Posterior vena cava (tissue), 2 donors: ENCODE data around the gene NHS. TPM values are rescaled to one million over a fixed set of nuclear protein-coding genes. Genes with fewer than 3 reads are reported as not detected.

ENCODE experiments used
- DNase-seq: peaks from one replicate; pipeline ENCODE4 v3.0.0-alpha.2; 2020; ENCODE audit warnings: low spot score
- intact Hi-C, 2 donors: fragments of 100-400 bp; cut with DNase I; formaldehyde crosslinking; loops; one replicate each; pipeline versions ENCODE4 v1.14.1 to v1.14.2; 2022 to 2023
- total RNA-seq, 2 donors: library from RNA; stranded (reverse); fragmentation: NEBNext Ultra II Directional; extraction: Animal tissue kit (Norgen Biotek cat#: 25700); gene quantifications; one replicate each; pipeline ENCODE4 v1.2.1, GENCODE V29; 2021
- donor health status: DM: yes; HTN: yes; CAD: no.
- donor health status: DM: yes; HTN: yes; CAD: no.

The NHS gene
- total RNA-seq, 2 donors from 2014 or later: 11.1 to 12.2 TPM

- intact Hi-C loops: no loop called here
- DNase-seq: no peak
Observed at GRCh38 chrX:17629519-17629918, 254.5 kb downstream of the NHS start.

- no peak for DNase-seq
- intact Hi-C loops: no loop called here
Observed at GRCh38 chrX:17631647-17632046, 256.6 kb downstream of the NHS start.

- DNase-seq: no peak
- intact Hi-C loops: no loop called here
Observed at GRCh38 chrX:17632942-17633341, 257.9 kb downstream of the NHS start.

GRCh38 chrX:17633546-17633945 lies 258.5 kb downstream of the NHS start:
- DNase-seq: no peak
- intact Hi-C loops: no loop called here

- DNase-seq: no peak
- intact Hi-C loops: no loop called here
Observed at GRCh38 chrX:17634542-17635207, 259.7 kb downstream of the NHS start.

- intact Hi-C loops: no loop called here
Observed at GRCh38 chrX:17635231-17635630, 260.2 kb downstream of the NHS start.

GRCh38 chrX:17637235-17637634 lies 262.2 kb downstream of the NHS start:
- no peak for DNase-seq

More at GRCh38 chrX:17635231-17635630, 260.2 kb downstream of the NHS start:
- DNase-seq: no peak

GRCh38 chrX:17638731-17639130 lies 263.7 kb downstream of the NHS start:
- intact Hi-C loops: no loop called here

More at GRCh38 chrX:17637235-17637634, 262.2 kb downstream of the NHS start:
- intact Hi-C loops: no loop called here

GRCh38 chrX:17642891-17643290 lies 267.9 kb downstream of the NHS start:
- intact Hi-C loops: no loop called here

More at GRCh38 chrX:17638731-17639130, 263.7 kb downstream of the NHS start:
- DNase-seq: no peak

GRCh38 chrX:17643528-17643927 lies 268.5 kb downstream of the NHS start:
- DNase-seq: no peak
- intact Hi-C loops: no loop called here

More at GRCh38 chrX:17642891-17643290, 267.9 kb downstream of the NHS start:
- DNase-seq: no peak

GRCh38 chrX:17644001-17644400 lies 269.0 kb downstream of the NHS start:
- intact Hi-C loops: no loop called here
- DNase-seq: no peak

- intact Hi-C loops: no loop called here
- DNase-seq: no peak
Observed at GRCh38 chrX:17654116-17654515, 279.1 kb downstream of the NHS start.

GRCh38 chrX:17655211-17656034 lies 280.4 kb downstream of the NHS start:
- DNase-seq: no peak

GRCh38 chrX:17656035-17656418 lies 281.0 kb downstream of the NHS start:
- intact Hi-C loops: no loop called here
- DNase-seq: no peak

More at GRCh38 chrX:17655211-17656034, 280.4 kb downstream of the NHS start:
- intact Hi-C loops: no loop called here

GRCh38 chrX:17656556-17656955 lies 281.6 kb downstream of the NHS start:
- intact Hi-C loops: no loop called here
- no peak for DNase-seq

GRCh38 chrX:17662391-17662790 lies 287.4 kb downstream of the NHS start:
- intact Hi-C loops: no loop called here
- no peak for DNase-seq

GRCh38 chrX:17668929-17669328 lies 293.9 kb downstream of the NHS start:
- DNase-seq: no peak
- intact Hi-C loops: no loop called here

- DNase-seq: no peak
- intact Hi-C loops: no loop called here
Observed at GRCh38 chrX:17669458-17669857, 294.5 kb downstream of the NHS start.

- intact Hi-C loops: no loop called here
- no peak for DNase-seq
Observed at GRCh38 chrX:17669891-17670290, 294.9 kb downstream of the NHS start.

- intact Hi-C loops: no loop called here
- DNase-seq: no peak
Observed at GRCh38 chrX:17670874-17671273, 295.9 kb downstream of the NHS start.

- intact Hi-C loops: no loop called here
- no peak for DNase-seq
Observed at GRCh38 chrX:17674601-17675000, 299.6 kb downstream of the NHS start.
